ENCODE results near the gene ANXA2.
"Not testable (repeated sequence)": the region's sequence is repeated elsewhere in the genome, so short reads cannot be mapped to it uniquely, and the experiment has no call there.

ANXA2 gene

DNA sequence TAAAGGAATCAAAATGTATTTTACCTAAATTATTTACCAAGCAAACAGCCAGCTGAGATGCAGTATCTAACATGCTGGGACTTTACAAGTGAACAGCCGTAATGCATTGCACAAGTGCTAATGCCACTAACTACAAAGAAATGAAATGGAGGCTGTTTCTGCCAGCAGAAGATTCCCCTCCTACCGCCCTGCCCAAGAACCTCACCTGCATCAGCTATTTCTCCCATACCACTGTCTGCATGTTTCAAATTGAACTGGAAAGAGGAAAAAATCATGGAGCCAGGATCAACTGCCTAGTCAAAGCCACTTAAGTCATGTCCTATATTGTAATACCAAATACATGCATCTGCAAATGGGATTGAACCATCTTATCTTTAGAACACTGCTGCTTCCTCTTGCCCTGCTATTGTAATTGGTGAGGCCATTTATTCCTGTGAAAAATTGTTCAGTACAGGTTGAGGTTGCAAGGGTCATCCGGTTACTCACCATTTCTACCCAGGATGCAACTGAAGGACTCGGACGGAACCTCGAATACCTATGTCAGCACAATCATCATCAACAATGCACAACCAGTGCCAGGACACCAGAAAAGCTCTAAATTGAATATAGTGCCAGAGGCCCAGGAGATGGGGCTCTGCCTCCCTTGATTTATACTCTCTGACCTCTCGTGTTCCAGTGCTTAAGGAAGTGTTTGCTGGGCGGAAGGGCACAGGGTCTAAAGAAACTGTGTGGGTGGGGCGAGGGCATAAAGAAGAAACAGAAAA lies 27.5 kb downstream of the ANXA2 start:
- no peak for DNase-seq (ENCODE audit: low read depth)

DNA sequence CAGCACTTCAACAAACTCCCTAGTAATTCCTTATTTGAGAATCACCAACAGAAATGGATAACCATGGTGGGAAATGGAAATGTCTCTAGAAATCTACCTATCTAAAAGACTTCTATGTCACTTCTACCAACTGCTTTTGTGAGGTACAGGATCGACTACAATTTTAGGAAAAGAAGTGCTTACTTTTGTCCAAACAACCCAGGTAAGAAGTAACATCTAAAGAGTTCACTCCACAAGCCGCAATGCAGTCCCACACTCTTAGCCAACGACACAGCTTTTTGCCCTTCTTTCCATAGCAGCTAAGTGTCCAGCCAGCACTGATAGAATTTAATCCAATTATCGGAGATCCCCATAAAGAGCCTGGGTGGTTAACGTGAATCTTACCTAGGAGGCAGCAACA lies 28.1 kb downstream of the ANXA2 start:
- DNase-seq (ENCODE audit: low read depth) = no peak

DNA sequence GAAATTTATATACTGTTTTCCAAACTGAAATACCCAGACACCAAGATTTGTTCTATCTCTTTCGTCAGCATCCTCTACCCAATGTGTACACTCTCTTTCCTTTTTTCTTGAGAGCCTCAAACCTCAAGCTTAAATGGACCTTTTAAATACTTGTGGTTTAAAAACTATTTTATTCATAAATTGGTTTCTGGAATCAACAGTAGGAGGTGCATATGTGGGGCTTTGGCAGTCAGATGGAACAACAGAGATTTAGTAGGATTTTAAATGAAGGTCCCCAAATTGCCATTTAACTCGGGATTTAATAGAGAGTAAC lies 33.2 kb downstream of the ANXA2 start:
- no peak for DNase-seq (ENCODE audit: low read depth)

DNA sequence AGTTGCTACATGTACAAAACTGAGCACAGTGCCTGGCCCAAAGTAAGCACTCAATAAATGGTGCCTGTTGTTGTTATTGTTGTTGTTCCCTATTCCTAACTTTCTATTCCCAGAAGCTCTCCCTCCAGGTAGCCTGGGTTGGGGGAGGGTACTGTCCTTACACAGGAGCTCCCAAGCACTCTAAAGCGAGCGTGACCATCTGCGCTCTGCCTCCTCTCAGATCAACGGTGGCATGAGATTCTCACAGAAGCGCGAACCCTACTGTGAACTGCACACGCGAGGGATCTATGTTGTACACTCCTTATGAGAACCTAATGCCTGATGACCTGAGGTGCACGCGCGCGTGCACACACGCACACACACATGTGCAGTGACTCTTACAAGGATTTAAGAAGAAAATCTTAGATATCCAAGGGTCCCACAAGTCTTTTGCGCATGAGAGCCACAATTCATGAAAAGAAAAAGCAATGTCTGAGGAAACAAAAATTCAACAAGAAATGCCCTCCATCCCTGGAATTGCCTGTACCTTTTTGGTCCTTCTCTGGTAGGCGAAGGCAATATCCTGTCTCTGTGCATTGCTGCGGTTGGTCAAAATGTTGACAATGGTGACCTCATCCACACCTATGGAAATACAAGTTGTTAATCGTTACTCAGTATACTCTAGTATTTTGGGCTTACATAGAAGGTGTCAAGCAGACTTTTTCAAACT lies 33.7 kb downstream of the ANXA2 start:
- DNase-seq (ENCODE audit: low read depth) = no peak

DNA sequence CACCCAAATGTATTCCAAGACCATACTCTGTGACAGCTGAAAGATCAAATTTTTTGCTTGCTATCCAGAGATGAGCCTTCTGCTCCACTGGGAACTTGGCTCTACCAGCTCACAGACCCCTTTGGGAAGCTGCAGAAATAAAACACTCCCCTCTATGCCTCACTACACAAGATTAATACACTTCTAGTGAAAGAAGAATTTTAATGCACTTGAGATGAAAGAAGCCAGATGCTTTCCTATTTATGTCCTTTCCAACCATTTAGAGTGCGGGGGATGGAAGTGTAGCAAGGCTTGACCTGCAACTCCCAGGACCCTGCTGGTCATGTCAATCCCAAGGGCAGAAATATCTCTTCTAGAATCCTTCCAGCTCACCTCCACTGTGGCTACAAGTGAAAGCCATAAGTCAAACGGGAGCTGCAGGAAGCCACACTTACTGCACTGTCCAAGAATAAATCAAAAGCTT lies 34.7 kb downstream of the ANXA2 start:
- DNase-seq (ENCODE audit: low read depth) = no peak

DNA sequence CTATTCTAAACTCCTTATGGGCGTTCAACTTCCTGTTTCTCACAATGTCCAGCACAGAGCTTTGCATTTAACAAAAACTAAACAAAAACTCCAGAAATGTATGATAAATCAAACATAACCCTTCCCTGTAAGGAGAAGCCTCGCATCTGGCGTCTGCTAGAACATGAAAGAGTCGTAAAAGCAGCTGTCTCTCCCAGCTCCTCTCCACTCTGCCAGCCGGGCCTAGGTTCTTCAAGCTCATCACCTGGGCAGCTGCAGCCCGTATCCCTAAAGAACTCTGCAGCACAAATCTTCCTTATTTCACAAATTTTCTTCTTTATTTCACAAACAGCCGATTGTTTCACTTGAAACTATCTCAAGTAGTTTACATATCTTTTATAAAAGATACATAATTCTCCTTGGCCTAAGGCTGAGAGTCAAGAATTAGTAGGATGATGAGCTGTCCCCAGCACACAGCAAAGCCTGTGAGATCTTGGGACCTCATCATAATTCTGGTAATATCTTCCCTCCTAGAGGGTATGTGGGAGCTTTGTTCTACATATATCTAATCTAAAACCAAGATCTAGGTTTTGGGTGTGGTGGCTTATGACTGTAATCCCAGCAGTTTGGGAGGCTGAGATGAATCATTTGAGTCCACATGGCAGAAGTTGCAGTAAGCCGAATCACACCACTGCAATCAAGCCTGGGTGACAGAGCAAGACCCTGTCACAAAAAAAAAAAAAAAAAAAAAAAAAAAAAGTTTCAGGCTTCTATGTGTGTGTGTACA lies 35.3 kb downstream of the ANXA2 start:
- DNase-seq (ENCODE audit: low read depth) = peak; percentile 58

DNA sequence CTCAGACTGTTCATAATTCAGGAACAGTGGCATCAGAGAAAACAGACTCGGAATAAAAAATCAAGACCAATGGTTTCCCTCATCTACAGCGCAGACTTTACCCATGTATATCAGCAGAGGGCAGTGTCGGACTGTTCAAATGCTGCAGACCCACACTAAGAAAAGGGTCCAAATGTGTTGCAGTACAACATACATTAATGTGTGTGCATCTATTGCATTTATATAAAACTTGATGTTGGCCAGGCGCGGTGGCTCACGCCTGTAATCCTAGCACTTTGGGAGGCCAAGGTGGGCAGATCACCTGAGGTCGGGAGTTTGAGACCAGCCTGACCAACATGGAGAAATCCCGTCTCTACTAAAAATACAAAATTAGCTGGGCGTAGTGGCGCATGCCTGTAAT lies 38.0 kb downstream of the ANXA2 start:
- DNase-seq (ENCODE audit: low read depth) = not testable (repeated sequence)

DNA sequence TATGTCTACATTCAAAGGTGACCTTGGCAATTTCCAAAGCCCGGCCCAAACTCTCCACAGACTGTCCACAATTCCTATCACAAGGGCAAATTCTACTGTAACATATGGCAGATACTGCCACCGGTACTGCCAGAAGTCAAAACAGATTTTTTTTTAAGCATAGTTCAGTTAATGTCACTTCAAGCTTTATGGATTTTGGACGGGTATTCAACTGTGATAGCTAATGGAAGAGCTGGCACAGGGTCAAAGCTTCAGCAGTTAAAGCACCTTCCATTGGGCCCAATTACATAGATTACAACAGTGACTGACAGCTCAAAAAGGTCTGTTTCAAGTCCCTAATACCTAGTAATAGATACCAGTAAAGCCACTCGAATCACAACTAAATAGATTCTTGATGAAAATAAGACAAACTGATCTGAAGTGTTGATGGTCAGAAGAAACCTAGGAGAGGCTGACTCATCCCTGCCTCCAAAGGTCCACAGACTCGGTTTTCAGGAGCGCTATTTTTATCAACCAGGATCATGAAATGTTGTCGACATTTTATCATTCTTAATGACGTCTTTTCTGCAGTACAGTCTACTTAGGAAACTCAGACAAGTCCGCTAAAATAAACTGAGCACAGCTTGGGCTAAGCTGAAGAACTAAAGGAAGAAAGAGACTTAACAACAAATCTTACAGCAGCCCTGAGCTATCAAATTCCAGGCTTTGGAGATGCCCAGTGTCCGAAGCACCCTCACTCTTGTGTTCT lies 38.7 kb downstream of the ANXA2 start:
- DNase-seq (ENCODE audit: low read depth) = no peak

DNA sequence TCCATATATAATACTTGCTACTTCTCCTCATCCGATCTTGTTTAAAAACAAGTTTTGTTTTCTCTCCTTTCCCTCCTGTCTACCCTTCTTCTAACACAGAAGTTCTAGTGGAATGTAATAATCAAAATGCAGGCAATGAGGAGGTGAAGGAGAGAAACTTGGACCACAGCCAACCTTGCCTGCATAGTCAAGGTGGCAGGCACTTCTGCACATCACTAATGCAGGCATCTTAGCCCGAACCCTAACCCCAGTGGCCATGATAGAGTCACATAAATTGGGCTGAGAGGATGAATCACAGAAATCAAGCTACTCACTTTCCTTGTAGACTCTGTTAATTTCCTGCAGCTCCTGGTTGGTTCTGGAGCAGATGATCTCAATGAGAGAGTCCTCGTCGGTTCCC lies 41.0 kb downstream of the ANXA2 start:
- no peak for DNase-seq (ENCODE audit: low read depth)

DNA sequence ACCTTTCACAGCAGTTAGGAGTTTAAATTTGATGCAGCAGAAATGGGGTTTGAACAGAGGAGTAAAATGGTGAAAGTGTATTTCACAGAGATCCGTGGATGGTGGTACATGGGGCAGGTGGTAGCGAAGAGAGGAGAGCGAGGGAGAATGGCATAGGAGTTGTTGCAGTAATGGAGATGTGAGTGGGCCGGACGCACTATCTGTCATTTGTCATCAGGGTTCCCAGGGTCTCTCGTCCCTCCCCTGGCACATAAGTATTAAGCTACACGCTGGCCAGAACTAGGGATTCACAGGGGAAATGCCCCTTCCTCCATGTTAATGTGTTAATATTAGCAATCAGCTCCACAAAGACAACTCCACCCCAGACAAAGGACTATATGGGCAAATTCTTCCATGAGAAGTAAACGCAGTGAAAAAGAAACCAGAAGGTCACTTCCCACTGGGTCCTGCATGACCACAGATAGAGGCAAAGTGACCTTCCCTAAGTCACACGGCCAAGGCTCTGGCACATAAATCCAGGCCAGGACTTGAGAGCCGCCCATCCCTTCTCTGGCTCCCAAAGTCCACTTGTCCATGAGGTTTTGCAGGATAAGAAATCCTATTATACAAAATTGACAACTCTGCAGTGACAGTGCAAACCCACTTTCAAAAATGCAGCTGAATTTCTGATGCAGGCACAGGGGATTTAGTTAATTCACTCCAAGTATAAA lies 42.5 kb downstream of the ANXA2 start:
- DNase-seq (ENCODE audit: low read depth) = no peak

DNA sequence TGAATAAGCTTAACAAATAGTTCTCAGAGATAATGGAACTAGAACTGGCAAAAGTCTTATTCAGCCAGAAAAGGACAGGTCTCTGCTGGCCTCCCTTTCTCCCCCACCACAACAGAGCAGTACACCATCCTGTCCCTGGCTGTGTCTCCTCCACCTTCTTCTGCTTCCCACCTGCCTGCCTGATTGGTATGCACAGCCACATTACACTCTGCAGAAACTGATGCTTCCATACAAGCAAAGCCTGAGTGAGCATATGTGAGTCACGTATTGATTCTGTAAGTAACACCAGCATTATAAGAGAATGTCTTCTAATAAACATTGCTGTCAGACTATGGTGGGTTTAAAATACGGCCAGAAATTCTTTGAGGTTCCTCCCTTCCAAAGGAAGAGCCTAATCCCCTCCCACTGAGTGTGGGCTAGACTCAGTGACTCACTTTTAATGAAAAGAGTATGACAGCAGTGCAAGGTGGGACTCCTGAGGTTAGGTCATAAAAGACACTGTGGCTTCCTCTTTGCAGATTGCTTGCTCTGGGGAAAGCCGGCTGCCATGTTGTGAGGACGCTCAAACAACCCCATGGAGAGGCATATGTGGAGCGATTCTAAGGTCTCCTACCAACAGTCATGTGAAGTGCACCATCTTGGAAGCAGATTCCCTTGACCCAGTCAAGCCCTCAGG lies 44.4 kb downstream of the ANXA2 start:
- no peak for DNase-seq (ENCODE audit: low read depth)

DNA sequence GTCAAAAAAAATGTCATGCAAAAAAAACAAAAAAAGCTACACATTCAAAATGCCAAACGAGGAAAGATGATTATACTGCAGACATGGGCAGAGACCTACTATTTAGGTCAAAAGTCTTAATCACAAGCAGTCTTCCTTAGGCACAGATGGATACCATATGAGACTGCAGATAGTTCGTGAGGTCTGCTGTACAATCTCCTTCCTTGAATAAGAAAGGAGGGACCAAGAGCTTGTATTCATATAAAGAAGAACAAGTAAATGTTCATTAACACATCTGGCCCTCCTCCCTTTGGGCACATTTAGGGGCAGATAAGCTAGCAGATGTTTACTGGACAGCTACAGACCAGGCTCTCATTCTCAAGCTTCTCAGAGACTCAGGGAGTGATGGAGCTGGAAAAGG lies 45.3 kb downstream of the ANXA2 start:
- DNase-seq (ENCODE audit: low read depth) = no peak

DNA sequence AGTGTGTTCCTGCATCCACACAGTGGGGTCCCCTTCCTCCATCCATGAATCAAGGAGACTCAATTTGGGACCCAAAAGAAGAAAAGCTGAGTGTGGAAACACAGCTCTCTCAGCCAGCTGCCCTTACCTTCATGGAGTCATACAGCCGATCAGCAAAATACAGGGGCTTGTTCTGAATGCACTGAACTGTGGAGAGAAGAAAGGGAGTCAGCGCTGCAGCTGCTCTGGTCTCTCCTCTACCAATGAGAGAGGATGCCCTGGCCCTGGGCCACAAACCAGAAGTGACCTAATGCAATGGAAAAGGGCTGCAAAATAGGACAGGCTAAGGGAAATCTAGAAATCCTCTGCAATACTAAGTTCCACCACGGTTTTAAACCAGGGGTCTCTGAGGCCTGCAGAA lies 46.7 kb downstream of the ANXA2 start:
- no peak for DNase-seq (ENCODE audit: low read depth)

DNA sequence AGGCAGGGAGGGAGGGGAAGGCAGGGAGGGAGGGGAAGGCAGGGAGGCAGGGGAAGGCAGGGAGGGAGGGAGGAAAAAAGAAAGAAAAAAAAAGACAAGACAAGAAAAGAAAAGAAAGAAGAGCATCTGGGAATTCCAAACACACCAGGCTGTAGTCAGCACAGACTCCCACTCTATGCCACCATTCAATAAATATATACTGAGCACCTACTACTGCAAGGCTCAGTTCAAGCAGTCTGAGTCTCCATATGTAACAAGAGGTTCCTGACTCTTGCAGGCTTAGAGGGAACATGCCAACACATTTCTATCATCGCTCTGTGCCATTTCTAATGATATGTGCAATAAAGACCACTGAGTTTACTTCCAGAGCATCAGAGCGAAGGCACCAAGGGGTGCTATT lies 47.7 kb downstream of the ANXA2 start:
- no peak for DNase-seq (ENCODE audit: low read depth)

DNA sequence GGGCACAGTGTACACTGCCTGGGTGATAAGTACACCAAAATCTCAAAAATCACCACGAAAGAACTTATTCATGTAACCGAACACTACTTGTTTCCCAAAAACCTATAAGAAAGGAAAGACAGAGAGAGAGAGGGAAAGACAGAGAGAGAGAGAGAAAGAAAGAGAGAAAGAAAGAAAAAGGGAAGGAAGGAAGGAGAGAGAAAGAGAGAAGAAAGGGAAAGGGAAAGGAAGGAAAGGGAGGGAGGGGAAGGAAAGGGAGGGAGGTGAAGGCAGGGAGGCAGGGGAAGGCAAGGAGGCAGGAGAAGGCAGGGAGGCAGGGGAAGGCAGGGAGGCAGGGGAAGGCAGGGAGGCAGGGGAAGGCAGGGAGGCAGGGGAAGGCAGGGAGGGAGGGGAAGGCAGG lies 48.2 kb downstream of the ANXA2 start:
- no peak for DNase-seq (ENCODE audit: low read depth)

DNA sequence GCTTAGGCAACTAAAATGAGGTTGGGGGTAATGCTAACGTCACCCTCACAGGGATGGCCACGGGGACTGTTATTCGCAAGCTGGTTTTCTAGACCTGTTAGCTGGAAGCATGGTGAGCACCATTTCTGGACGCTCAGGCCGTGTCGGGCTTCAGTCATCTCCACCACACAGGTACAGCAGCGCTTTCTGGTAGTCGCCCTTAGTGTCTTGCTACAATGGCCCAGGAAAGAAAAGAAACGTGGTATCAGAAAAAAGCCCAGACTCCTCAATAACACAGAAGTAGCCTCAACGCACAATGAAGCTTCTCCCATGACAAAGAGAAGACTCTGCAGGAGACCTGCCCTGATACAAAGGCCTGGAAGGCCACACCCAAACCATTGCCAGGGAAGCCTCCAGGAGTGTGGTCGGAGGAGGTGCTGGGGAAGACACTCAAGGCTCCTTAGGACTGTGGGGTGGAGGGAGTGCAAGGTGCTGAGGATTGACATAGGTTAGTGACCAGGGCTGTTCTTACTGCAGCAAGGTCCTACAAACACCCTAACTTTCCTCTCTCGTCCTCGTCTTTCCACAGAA lies 50.2 kb downstream of the ANXA2 start:
- no peak for DNase-seq (ENCODE audit: low read depth)

DNA sequence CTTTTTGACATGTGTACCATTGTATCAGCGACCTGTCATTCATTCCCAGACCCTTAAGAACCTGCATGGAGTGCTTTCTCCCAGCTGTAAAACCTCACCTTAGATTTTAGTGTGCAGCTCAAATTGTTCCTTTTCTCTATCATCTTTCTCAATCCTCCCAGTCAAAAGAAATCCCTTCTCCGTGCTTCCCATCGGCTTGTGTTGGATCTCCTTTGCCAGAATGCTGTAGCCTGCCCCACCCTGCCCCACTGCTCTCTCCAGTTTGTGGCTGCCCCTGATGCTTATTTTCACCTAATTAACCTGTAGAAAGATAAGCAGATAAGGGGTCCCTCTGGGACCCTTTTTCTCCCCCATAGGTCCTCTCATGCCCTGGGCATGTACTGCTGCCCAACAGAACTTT lies 51.1 kb downstream of the ANXA2 start:
- no peak for DNase-seq (ENCODE audit: low read depth)

DNA sequence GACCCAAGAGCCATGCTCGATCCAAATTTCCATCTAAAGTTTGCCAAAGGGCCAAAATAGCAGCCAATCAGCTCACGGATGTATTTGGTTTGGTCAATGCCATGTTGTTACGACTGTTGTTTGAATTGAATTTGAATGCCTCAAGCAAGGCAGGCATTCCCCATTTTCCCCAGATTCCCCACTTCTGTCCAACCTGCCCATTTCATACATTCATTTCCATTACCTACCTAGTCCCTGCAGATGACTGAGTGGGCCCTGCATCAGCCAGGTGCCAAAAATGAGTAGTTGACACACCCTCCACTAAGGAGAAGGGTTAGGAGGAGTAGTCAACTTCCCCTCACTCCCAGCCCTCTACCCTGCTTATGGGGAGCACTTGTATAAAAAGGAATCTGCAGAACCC lies 51.7 kb downstream of the ANXA2 start:
- no peak for DNase-seq (ENCODE audit: low read depth)

DNA sequence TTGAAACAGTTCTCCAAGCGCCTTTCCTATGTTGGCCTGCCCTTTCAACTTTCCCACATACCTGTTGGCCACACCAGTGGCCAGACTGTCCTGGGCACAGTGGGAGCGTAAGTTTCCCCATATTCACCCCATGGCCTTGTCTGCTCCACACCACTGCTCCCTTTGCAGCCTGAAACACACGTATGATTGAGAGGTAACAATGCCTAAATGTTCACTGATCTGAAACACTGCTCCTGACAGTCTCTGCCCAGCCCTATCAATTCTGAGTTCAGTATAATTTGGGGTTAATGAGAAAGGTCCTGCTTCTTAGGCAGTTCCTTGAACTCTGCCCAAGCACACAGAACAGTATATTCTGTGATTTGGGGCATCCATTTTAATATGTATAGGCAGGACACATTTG lies 52.2 kb downstream of the ANXA2 start:
- no peak for DNase-seq (ENCODE audit: low read depth)

DNA sequence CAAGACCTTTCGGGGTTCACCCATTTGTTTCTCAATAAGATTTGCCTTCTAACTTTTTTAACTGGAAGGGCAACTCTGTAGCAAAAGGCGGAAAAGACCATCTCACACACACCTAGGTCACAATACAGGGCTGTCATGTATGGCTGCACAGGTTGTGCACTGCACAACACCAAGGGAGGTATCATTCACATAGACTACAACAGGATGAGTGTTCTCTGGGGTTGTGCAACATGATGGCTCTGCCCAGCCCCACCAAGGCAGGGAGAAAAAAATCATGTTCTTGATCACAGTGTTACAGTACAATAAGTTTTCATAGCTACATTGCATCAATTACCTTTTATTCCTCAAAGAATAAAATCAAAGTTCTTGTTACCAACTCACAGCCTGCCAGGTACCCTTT lies 52.8 kb downstream of the ANXA2 start:
- DNase-seq (ENCODE audit: low read depth) = no peak

DNA sequence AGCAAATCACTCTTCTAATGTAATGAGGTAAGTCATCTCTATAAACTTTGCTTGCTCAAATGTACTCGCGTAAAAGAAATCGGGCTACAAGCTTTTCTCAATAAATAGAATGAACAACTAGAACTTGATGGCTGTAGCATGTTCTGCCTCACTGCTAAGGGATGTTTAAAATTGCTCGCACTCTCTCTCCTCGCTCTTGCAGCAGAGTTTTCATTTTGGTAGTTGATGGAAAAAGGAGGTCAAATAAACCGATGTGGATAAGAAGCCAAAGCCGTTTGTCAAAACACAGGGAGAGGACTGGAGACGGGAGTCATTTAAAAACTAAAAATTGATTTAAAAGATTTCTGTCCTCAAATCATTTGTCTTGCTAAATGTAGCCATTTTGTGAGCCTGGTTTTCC lies 53.3 kb downstream of the ANXA2 start:
- DNase-seq (ENCODE audit: low read depth) = no peak
